ENCODE measurements around the gene EDDM13. TPM values are rescaled to one million over a fixed set of nuclear protein-coding genes. Genes with fewer than 3 reads are reported as not detected.

The EDDM13 gene

Small RNA genes within 50 kb of the gene (small RNA-seq; reads per million reads assigned to genes)
- not detected for gene RF00019

Data from skeletal muscle satellite cell (primary cell).